Iris pigment epithelial cell (primary cell): ENCODE data around the gene MMUT.
"Not testable (repeated sequence)": the region's sequence is repeated elsewhere in the genome, so short reads cannot be mapped to it uniquely, and the experiment has no call there.

Source experiments
- DNase-seq: peaks from one replicate; pipeline ENCODE4 v3.0.0-alpha.2; 2011; ENCODE audit warnings: low read depth

The MMUT gene

DNA sequence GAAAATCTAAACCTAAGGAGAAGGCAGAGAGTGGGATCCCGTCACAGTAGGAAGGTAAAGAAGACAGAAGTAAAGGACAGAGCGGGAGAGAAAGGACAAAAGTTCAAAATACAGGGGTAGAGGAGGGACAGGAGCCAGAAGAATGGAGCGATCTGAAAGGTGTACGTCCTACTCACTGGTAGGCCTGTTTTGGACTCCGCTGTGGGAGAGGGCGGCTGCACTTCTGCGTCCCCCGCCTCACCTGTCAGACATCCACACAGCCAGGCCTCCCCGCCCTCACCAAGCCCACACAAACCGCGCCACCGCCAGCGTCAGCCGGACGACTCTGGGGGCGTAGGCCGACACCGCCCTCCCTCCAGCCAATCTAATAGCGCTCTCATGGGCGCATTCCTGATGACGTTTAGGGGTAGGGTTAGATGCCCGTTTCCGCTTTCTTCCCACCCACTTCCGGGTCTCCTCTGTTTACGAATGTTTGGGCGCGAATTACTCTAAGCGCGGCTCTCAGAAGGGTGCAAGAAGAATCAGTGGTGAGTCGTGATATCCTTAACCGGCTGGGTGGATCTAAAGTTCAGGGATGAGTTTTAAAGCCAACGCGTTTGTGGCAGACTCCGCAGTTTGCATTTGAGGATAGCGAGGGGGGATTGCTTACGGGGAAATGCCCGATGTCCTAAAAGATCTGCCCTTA is at the start of gene MMUT, which contains the start of gene CENPQ:
Gene MMUT, minus strand, starts transcription at position 327 of the 685 bp plus-strand sequence. CDS start 3,787 bp downstream, outside the sequence.
Gene CENPQ, plus strand, starts transcription at position 444 of the 685 bp plus-strand sequence. CDS start 6,807 bp downstream, outside the sequence.
- peak; percentile 95 for DNase-seq

DNA sequence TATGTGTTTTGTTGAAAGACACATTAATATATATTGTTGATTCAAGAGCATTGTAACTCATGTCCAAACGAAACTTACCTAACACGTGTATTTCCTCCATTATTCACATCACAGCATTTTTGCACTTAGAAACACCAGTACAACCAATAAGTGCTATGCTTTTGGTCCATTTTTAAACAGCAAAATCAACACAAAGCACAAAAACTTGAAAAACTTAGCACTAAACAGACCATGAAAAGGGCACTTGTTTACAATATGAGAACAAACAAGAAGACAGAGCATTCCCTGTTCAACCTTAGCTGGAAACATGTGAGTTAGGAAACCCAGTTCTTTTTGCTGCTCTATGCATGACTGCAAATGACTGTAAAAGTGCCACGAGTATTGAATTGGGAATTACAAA is 46.3 kb upstream of the MMUT start:
- DNase-seq: no peak

GRCh38 chr6:49506569-49507111 is 43.6 kb upstream of the MMUT start:
- no peak for DNase-seq

- DNase-seq: no peak
These were observed 41.6 kb upstream of the MMUT start for GRCh38 chr6:49504666-49505065.

DNA sequence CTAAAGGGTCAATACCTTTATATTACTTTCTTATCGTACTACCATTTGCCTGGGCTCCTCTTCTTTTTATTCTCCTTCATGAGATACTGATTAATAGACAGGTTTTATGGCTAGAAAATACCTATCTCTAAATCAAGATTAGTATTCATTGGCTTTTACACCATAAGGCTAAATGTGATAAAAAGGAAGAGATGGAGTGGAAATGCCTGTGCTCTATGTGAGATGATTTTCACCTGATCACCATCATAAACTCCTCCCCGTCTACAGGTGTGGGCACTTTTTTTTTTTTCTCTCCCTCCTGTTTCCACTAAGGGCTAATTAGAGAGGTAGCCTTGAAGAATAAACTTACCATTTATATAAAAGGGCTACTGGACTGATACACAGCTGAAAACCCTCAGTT is 36.6 kb upstream of the MMUT start, which contains the start of gene GLYATL3:
Gene GLYATL3, plus strand, starts transcription at position 301 of the 400 bp plus-strand sequence. CDS start 12,068 bp downstream, outside the sequence.
- no peak for DNase-seq

DNA sequence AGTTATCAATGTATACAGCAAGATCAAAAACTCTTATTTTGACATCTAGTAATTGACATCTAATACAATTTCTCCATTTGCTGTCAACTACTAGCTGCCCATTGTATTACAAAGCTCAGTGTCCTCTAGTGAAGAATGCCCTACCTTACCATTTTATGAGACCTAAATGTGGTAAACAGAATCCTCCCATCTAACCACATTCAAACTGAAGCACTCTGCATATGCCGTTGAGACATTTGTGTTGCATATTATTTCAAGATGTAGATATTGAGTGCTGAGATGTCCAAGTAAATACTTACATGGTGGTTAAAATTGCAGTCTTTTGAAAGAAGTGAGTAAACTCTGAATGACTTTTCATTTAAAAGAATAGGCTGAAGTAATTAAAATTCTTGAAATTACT is 36.1 kb upstream of the MMUT start:
- DNase-seq: no peak

DNA sequence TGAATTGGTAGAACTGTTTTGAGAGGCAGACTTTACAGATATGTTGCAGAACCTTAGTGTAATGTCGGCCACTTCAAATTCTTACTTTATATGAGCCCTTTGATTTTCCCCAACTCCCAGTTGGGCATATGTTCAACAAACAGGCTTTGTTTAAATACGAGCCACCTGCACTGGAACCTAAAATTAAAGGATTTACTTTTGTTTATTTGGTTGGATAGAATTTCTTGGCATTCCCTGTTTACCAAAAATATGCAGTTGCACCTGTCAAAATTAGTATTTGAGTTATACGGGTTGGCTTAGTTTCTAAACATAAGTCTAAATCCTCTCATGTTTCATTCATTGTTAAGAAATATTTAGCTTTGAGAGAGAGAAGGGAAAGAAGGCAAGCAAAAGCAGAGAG is 34.3 kb upstream of the MMUT start:
- DNase-seq: no peak

DNA sequence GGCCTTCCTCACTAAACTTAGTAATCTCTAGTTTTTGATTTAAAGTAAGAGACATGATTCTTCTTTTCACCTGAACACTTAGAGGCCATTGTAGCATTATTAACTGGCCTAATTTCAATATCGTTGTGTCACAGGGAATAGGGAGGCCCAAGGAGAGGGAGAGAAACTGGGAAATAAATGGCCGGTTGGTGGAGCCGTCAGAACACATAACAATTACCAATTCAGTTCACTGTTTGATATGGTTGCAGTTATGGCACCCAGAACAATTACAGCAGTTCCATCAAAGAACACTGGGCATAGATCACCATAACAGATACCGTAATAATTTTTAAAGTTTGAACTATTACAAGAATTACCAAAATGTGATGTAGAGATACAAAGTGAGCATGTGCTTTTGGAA is 27.6 kb upstream of the MMUT start:
- DNase-seq: no peak

DNA sequence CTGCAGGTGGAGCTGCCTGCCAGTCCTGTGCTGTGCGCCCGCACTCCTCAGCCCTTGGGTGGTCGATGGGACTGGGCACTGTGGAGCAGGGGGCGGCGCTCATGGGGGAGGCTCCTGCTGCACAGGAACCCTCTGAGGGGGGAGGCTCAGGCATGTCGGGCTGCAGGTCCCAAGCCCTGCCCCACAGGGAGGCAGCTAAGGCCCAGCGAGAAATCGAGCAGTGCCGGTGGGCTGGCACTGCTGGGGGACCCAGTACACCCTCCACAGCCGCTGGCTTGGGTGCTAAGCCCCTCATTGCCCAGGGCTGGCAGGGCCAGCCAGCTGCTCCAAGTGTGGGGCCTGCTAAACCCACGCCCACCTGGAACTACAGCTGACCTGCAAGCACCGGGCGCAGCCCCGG is 20.3 kb upstream of the MMUT start:
- DNase-seq: not testable (repeated sequence)

DNA sequence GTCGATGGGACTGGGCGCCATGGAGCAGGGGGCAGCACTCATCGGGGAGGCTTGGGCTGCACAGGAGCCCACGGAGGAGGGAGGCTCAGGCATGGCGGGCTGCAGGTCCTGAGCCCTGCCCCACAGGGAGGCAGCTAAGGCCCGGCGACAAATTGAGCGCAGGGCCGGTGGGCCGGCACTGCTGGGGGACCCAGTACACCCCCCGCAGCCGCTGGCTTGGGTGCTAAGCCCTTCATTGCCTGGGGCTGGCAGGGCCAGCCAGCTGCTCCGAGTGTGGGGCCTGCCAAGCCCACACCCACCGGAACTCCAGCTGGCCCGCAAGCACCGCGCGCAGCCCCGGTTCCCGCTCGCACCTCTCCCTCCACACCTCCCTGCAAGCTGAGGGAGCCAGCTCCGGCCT is 18.8 kb upstream of the MMUT start:
- not testable (repeated sequence) for DNase-seq

- peak; percentile 15 for DNase-seq
These were observed 16.4 kb upstream of the MMUT start for GRCh38 chr6:49479308-49479970.

DNA sequence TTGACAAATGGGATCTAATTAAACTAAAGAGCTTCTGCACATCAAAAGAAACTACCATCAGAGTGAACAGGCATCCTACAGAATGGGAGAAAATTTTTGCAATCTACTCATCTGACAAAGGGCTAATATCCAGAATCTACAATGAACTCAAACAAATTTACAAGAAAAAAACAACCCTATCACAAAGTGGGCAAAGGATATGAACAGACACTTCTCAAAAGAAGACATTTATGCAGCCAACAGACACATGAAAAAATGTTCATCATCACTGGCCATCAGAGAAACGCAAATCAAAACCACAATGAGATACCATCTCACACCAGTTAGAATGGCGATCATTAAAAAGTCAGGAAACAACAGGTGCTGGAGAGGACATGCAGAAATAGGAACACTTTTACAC is 13.5 kb upstream of the MMUT start:
- not testable (repeated sequence) for DNase-seq

- DNase-seq: no peak
These were observed 5.0 kb upstream of the MMUT start for GRCh38 chr6:49468042-49468441.

DNA sequence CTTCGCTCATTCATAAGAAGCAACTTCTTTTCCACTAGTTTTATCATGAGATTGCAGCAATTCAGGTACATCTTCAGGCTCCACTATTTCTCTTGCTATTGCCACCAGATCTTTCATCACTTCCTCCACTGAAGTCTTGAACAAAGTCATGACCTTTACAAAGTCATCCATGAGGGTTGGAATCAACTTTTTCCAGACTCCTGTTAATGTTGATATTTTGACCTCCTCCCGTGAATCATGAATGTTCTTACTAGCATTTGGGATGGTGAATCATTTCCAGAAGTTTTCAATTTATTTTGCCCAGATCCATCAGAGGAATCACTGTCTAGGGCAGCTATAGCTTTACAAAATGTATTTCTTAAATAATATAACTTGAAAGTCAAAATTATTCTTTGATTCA is 1.6 kb upstream of the MMUT start:
- DNase-seq: no peak

DNA sequence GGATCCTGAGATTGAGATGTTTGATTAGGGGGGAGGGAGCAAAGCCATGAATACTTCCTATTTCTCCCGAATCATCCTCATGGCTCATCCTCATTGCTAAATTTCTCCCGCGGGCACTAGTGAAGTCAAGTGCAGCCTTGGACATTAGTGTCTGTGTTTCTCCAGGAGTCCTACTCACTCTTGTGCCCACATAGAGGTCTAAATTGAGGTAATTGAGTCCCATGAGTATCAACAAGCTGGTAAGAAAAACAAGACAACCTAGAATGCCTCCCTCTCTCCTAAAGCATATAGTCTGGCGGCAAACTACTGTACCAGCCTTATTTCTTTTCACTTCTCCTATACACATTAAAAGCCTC is 537 bp upstream of the MMUT start:
- DNase-seq: no peak

DNA sequence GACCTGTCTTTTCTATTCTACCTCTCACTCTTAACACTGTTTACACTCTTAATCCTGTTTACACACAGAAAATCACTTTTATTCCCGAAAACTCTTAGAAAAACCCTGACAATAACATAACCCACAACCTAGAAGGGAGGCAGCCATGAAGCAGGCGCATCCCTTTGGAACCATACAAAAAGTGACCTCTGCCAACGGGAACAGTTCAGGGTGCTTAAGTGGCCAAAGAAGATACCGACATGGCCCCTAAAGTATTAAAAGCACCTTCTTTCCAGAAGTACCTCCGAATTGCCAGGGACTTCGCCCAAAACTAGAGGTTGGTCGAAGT is 490 bp downstream of the MMUT start:
- DNase-seq: no peak

DNA sequence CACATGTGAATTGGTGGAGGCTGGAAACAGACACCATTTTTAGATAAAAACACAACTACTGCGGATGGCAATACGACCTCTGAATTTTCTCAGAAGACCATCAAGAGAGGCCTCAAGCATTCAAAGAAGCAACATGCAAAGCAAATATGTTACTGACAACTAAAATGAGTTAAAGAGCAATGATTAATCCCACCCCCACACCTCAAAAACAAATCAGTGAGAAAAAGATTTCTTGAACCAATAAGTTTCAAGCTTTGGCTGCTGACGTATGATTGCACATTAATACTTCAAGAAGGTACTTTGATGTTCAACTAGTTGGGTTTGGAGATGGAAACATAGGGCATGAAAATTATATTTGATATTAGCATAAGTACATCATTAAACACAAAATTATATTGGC is 982 bp downstream of the MMUT start:
- DNase-seq: peak; percentile 32

GRCh38 chr6:49457771-49458170 is 5.3 kb downstream of the MMUT start:
- peak; percentile 35 for DNase-seq

- DNase-seq: no peak
These were observed 8.0 kb downstream of the MMUT start for GRCh38 chr6:49454787-49455709.

DNA sequence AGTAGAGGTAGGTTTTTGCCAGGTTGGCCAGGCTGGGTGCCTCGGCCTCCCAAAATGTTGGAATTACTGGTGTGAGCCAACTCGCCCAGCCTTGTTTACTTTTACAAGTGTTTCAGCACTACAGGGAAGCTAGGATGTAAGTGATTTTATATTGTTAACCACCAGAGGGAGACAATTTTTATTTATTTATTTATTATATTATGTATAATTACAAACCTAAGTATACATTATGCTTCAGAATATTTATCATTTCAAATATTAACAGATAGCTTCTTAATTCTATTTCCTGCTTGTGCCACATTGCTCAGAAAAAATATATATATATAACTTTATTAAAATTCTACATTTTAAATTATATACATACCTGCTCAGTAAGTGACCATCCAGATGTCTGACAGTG is 9.8 kb downstream of the MMUT start:
- peak; percentile 8 for DNase-seq

DNA sequence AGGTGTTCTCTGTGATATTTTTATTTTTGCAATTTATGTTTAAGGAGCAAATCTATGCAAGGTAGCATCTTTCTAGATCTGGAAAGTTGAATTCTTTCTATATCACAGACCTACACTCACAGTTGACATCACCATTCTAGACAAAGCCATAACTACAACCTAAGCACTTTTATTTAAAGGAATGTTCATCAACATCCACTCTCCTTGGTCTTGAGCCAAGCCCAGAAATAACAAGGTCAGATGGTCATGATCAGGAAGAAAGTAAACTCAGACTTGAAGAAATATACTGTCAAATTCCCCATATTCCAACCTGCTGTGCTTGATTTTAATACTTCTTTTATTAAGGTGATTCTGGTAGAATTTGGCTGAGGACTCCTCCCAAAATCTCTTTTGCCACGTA is 32.2 kb downstream of the MMUT start:
- peak; percentile 3 for DNase-seq

DNA sequence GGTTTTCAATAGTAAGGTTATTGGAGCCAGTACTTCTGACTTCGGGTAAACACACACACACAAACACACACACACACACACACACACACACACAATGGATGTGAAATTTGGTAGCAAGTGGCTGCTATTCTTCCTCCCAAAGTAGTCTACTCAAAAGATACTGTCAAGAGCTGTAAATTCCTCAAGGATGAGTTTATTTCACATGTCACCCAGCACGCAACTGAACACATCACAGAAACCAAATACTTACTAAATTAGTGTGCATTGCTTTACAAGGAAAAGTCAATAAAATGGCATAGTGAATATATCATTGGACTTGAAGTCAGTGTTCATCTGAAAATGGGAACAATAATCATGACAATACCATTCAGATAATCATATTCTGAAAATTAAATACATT is 32.9 kb downstream of the MMUT start:
- peak; percentile 27 for DNase-seq
